ENCODE results near the gene MT1X. TPM values are rescaled to one million over a fixed set of nuclear protein-coding genes. Genes with fewer than 3 reads are reported as not detected.

Gene MT1X
- total RNA-seq, 1 donor from 2014 or later, result 33.0 TPM

DNA sequence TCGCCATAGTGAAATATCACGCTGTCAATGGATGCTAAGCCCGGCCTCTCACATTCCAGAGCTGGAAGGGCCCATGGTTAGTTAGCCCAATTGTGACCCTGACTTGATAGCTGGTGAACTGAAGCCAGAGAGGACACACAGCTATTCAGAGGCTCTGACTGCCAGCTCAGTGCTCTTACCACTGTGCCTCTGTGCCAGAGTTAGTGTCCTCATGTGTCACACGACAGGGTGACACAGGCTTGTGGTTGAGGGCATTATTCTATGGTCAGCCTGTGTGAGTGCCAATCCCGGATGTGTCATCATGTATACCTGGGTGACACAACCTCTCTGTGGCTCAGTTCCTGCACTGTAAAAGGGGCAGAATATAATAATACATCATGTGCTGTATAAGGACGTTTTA lies 2.5 kb upstream of the MT1X start:
- no peak for DNase-seq

DNA sequence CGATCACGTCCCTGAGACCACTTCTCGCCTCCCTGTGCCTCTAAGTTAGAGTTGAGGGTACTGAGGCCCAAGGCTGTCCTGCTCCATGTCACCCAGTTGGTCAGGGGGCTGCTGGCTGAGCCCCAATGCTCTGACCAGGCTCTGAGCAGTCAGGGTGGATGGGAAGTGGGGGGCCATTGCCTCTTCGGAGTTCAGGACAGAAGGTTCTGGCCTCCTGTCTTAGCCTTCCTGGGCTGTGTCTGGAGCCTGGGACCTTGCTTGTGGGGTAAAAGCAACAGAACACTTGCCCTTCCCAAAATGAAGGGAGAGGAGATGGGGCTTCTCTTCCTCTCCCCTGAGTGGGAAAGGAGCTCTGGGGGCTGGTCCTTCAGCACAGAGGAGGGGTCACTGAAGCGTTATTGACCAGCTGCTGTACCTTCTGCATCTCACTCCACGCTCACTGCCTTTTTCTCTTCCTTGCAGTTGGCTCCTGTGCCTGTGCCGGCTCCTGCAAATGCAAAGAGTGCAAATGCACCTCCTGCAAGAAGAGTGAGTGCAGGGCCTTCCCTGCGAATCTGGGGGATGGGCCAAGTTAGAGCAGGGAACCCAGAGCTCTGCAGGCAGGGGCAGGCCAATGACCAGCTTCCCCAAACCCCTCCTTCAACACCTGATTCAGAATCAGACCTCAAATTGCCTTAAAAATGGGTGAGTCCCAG lies 580 bp downstream of the MT1X start:
- DNase-seq, result no peak

DNA sequence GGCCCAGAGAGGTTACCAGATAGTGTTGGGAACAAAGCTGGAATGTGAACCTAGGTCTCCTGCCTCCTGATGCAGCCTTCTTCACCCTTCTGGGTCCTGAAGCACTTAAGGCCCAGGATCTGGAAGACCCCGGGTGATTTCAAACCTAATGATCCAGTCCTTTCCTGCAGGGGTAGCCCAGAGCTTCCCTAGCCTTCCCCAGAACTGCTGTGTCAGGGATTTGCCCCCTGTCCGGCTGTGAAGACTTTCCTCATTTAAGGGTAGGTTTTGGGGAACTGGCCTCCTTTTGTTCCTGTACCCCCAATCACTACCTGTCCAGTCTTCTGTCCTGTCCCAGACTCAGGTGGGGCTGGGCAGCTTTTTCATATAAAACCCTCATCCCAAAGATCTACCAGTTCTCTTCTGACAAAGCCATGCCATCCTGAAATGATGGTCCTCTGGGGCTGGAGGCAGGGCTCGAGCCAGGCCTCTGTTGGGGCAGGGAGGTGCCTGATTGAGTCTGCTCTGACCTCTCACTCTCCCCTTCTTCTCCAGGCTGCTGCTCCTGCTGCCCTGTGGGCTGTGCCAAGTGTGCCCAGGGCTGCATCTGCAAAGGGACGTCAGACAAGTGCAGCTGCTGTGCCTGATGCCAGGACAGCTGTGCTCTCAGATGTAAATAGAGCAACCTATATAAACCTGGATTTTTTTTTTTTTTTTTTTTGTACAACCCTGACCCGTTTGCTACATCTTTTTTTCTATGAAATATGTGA lies 1.3 kb downstream of the MT1X start:
- DNase-seq, result no peak

DNA sequence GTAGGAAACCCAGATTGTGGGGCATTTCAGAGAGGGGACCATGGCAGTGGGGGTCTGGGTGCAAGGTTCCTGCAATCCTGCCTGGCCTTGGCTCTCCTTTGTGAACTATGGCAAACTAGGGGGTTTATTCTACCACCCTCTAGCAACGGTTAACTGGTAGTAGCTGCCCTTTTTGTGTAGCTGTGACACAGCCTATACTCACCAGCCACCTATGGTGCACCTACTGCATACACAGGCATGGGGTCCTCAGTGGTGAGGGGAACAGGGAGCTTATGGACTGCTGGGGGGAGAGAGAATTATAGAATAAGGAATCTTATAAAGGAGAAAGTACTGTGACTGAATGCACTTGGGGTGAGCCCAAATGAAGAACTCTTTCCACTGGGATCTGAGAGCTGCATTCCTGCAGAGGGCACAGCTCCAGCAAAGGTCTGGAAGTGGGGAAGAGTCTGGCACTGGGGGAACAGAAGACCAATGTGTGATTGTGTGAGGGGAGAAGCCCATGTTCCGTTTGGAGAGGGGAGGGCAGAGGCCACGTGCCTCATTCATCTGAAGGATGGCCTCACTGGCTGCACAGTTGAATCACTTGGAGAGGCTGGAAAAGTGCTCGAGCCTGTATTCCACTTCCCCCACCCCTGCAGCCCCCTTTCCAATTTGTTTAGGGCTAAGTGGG lies 2.1 kb downstream of the MT1X start:
- no peak for DNase-seq

DNA sequence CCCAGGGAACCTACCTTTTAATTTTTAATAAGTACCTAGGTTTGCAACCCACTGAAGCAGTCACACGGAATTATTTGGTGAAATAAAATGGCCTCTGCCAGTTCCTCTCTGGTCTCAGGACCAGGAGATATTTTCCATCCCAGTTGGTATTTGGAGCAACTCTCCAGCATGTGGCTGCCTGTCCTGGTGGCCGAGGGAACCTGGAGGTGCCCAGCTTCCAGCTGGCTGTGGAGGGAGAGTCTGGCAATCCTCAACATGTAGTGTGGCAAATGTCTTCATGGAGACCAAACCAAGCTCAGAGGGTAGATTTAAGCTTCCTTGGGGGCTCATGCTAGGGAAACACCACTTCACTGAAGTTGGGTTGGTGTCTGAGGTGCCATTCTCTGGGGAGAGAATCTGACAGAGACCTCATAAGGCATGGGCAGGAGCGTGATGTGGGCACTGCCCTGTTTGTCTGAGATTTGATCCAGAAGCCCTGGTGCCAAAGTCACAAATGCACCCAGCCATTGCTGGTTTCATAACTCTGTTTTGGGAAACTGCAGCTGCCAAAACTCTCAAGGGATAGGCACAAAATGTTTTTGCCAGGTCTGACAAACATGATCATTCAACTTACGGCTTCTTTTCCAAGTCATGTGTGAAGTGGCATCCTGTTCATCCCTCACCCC lies 2.8 kb downstream of the MT1X start:
- no peak for DNase-seq

DNA sequence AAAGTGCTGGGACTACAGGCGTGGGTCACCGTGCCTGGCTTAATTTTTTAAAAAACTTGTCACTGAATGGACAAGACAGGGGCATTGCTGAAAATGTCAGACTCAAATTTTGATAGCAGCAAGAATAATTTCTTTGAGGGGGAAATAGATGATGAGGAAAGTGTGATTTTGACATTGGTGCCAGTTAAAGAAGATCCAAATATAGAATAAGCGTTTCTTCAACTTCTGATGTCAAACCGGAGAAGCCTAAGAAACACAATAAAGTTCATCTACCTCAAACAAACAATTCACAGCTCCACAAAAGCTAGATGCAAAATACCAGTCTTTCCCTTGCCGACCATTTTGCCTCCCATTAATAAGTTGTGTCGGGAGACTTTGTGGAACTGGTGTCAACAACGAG lies 4.5 kb downstream of the MT1X start:
- no peak for DNase-seq

DNA sequence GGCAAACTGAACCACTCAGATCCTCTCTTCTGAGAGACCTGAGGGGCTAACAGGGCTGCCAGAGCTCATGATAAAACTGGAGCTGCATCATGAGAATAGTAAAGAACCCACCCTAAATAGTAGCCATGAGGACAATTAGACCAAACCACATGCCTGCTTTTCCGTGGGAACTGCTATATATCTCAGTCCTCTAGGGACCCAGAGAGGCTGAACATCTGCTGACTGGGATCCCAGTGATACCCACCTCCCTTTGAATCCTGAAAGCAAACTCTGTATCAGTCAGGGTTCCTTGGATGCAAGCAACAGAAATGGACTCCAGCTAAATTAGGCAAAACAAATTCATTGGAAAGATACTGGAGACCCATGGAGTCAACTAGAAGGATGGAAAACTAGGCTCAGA lies 6.5 kb downstream of the MT1X start:
- DNase-seq, result no peak

DNA sequence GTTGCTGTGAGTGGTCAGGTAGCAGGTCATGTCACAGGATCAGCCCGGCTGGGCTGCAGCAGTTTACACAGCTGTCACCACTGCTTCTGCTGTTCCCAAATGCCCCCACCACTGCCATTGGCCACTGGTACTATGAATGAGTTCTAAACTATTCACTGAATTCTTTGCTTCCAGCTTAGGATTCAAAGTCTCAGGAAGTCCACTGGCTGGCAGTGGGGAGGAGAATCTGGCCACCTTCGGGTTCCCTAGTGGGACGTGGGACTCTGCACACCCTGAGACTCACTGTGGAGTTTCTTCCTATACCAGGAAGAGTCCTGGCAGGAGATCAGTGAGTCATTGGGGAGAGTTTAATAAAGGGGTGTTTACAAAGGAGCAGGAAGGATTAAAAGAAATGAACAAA lies 6.9 kb downstream of the MT1X start:
- no peak for DNase-seq

DNA sequence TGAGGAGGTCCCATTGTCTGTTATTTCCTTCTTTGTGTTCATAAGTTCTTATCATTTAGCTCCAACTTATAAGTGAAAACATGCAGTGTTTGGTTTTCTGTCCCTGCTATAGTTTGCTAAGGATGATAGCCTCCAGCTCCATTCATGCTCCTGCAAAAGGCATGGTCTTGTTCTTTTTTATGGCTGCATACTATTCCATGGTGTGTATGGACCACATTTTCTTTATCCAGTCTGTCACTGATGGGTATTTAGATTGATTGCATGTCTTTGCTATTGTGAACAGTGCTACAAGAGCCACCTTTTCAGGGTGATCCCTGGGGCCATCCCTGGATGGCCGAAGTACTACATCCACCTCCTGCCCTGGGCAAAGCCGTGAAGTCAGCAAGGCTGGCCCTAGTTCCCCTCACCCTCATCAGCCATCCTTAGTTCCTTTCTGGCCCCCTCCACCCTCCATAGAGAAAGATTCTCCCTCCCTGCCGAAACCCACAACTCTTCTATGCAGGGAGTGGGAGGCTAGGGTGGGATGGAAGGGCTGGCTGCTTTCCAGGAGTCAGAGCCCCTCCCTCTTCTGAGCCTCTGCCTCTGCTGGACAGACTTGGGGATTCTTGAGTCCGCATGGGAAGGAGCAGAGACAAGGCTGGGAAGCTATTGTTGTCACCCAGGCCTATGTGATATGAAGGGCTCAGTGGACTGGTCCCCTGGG lies 8.3 kb downstream of the MT1X start:
- DNase-seq, result no peak

DNA sequence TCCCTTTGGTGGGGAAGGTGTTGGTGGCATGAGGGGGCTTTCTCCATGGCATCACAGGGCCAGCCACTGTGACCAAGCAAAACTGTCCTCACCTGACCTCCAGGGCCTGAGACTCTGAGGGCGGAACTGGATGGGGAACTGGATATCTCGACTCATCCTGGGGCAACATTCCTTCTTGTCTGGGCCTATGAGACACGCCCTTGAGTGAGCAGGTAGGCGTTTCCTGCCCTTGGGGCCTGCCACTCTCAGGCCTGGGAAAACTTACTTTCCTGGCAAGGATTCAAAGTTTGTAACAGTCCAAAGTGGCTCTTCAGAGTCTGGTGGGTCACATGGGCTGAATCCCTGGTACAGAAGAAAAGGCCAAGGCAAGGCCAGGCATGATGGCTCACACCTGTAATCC lies 9.6 kb downstream of the MT1X start:
- no peak for DNase-seq

DNA sequence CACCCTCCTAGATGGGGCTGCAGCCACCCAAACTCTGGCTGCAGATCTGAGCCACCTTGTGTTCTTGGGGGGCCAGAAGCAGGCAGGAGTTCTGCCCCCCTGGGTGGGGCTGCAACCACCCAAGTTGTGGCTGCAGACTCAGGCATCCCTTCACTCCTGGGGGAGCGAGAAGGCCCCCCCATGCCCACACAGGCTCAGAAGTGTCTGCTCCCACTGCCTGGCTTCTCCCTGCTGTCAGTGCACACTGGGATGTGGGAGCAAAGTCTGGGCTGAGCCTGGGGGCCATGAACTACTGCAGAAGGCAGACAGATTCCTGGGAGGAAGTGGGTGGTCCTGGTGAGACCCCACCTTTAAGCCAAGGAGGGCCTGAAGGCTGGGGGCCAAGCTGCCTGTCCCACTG lies 13.0 kb downstream of the MT1X start:
- no peak for DNase-seq

DNA sequence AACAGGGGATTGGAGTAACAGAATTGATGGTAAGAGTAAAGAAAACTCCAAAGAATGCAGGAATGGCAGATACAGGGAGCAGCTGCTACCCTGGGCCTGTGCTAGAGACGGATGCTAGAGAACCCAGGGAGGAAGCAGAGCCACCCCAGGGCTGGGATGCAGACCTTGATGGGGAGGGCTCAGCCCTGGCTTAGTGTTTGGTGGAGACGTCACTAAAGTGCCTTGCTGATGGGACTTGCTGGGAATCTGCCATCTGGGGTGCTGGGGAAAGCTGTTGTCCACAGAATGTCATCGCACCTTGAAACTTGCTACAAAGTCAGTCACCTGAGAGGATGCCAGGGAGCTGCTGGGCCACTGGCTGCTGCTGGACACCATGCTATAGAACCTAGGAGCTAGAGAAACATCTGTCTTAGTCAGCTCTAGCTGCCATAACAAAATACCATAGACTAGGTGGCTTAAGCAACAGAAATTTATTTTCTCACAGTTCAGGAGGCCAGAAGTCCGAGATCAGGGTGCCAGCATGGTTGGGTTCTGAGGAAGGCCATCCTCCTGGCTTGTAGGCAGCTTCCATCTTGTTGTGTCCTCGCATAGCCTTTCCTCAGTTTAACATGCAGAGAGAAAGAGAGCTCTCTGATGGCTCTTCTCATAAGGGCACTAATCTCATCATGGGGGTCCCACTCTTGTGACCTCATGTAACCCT lies 15.3 kb downstream of the MT1X start:
- DNase-seq, result no peak

DNA sequence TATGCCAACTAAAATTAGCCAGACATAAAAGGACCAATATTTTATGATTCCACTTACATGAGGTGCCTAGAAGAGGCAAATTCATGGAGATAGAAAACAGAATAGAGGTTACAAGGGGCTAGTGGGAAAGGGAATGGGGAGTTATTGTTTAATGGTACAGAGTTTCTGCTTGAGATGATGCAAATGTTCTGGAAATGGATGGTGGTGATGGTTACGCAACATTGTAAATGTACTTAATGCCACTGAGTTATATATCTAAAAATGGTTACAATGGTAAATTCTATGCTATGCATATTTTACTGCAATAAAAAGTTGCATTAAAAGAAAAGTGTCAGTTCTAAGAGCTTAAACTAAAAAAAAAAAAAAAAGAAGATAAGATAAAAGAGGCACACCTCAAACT lies 17.9 kb downstream of the MT1X start:
- no peak for DNase-seq

DNA sequence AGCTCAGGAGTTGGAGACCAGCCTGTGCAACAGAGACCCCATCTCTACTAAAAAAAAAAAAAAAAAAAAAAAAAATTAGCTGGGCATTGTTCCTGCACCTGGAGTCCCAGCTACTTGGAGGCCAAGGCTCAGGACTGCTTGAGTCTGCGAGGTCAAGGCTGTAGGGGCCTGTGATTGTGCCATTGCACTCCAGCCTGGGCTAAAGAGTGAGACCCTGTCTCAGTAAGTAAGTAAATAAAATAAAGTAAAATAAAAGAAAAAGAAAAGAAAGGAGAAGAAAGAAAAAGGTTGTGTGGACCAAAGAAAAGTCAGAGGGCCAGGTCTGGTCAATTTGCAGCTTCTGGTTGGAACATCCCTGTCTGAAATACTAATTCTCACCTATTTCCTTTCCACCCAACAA lies 18.4 kb downstream of the MT1X start:
- no peak for DNase-seq

DNA sequence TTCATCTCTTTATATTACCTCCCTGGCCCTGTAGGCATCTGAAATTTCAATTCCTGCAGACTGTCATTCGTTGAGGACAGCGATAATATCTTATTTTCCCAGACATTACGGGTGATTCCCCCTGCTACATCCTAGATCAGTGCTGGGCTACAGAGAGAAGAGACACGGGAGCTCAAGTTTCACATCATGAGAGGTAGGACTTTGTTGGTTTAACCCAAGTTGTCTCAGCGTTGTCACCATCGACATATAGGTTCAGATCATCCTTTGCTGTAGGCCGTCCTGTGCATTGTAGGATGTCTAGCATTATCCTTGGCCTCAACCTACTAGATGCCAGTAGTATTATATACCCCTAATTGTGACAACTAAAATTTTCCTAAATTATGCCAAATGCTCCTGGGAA lies 19.3 kb downstream of the MT1X start:
- DNase-seq, result no peak

DNA sequence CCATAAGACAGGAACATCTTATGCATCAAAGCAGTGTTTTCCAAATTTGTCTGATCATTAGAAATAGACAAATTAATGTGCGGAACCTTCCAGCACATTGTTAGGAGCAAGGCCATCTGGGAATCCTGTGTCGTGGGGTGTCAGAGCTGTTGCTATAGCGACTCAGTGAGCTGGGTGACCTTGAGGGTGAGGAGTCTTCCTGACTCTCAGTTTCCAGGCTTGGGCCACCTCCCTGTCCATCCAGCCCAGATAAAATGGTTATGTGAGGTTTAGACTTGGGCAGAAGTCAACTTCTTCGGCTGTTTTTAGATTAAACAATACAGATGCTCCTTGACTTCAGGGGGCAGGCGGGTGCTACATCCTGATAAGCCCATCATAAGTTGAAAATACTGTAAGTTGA lies 20.6 kb downstream of the MT1X start:
- DNase-seq, result no peak

DNA sequence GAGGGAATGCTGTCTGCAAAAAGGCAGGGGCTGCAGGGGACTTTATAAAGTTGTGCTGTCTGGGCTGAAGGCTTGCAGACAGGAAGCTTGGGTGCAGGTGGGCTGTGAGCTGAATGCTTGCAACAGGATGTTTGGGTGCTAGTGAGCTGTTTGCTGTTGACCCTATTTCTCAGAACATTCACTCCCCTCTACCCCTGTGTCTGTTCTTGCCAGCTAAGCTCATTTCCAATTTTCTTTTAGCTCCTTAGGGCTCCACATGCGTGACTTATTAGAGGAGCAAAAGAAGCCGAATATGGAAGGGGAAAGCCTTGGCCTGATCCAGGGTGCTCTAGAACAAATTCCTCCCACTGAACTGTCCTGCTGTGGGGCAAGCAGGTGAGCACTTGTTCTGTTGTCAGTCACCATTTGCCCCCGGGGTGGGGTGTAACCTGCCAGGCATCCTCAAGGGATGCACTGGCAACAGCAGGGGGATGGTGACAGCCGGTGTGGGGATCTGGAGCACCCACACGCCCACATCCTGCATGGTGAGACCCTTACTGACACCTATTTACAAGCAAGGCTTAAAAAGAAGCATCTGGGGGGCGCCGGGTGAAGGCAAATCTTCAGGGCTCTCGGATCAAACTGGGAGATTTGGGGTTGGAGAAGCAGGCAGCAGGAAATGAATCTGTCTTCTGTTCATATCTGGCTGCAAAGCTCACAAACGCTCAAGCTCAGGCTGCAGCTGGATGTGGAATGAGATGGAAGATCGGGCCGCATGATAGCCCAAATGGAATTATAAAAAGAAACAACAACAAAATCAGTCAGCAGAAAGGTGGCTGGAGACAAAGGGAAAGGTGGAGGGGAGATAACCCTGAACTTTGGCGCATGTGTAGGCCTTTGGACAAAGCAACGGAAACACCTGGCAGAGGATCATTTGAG lies 26.5 kb downstream of the MT1X start:
- no peak for DNase-seq

DNA sequence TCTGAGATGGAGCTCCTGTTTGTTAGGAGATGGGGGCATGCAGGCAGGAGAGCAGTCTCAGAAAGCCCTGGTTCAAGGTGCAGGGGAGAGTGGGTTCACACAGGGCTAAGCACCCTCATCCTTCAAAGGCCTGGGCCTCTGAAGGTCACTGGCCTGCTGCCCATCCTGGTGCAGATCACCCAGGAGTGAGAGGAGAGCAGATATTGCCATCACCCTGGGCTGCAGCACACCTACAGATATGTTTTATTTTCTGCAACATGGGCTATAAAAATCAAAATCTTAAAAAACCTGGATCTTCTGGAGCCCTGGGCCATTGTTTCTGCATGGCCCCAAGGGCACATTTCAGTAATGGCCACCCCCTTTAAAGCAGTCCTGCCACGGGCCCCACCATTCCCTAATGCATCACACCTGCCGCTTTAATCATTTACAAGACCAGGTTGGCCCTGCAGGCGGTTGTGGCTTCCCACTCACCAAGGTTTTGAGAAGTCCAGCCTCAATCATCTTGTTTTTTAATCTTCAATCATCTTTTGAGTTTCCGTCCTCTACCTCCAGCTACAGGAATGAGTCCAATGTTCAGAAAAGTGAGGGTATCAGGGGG lies 27.3 kb downstream of the MT1X start:
- DNase-seq, result no peak

DNA sequence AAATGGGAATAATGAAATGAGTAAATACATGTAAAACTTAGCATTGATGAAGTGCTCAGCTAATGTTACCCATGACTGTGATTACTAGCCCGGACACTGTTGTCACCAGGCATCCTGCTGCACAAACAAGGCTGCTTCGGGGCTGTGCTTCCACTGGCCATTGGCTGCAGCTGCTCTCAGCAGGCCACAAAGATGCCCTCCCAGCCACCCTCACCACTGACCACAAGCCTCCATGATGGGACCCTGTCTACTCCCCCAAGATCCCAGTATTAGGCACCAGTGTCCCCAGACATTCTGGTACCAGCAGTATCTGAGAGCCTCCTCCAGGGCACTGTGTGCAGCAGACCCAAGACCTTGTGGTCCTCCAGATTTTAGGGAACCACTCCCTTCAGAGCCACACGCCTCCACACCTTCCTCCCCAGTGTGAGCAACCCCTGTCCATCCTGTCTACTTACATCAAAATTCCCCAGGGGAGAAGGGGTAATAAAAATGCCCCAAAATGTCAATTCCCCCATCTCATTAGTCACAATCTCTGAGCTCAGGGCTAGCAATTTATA lies 28.0 kb downstream of the MT1X start:
- no peak for DNase-seq

DNA sequence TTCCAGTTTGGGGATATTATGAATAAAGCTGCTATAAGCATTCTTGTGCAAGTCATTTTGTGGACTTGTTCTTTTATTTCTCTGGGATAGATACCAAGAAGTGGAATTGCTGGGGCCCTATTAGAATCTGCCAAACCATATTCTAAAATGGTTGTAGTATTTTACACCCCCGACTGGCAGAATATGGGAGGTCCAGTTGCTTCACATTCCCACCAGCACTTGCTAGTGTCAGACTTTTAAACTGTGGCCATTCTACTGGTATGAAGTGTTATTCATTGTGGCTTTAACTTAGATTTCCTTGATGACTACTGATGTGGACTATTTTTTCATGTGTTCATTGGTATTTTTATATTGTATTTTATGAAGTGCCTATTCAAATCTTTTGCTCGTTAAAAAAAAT lies 29.6 kb downstream of the MT1X start:
- DNase-seq, result no peak
